GM19043 (cell line): Measurements from ENCODE around the gene TGFBR3.

Experiments used
- ATAC-seq: cut with Tn5 transposase; IDR thresholded peaks from one replicate; pipeline ENCODE4 v1.9.1; 2021; ENCODE audit warnings: low read depth; ENCODE audit not compliant: unreplicated experiment

TGFBR3 gene

DNA sequence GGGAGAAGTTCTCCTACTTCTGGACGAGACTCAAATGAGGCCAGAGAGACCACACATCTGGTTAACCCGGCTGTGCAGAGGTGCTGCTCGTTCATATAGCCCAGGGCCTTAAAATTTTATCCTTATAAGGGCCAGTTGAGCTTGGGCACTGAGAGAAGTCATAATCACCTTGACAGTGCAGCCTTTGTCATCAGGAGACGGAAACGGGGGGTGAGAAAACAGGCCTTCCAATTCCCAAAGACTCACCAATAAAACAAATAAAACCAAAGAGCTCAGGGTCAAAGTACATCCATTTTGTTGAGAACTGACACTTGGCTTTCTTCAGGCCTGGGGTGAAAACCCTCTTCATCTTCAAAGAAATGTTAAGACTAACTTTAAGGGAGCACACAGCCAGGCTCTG lies 167.1 kb downstream of the TGFBR3 start:
- no peak for ATAC-seq

DNA sequence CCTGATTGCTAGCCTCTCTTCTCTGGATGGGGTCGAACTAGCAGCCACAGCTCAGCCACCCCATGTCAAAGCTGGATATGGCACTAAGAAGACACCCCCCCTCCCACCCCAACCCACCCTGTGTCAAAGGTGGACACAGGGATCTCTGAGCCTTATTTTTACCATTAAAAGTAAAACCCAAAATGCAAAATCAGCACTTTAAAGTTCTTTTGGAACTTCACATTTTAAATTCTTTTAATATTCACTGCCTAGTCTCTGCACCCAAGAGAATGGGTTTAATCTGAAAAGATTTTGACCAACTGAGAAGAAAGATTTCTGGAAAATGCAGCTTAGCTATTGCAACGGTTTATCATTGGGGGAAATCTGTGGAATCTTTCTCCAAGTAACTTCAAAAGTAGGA lies 167.6 kb downstream of the TGFBR3 start:
- ATAC-seq: no peak

DNA sequence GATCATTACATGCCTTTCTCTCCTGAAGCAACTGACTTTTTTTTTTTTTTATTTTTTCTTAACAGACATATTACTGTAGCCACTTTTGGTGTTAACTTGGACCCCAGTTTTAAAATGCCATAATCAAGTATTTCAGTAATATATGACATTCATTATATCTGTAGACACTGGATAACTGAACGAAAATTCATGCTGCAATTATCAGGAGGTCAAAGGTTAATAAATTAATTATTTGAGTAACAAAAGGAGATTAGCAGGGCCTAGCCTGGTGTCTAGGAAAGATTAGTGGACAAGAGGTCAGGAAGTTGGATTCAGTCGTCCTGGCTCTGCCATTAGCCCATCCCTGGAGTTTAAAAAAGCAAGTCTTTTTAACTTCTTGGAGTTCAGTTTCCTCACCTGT lies 168.1 kb downstream of the TGFBR3 start:
- no peak for ATAC-seq

DNA sequence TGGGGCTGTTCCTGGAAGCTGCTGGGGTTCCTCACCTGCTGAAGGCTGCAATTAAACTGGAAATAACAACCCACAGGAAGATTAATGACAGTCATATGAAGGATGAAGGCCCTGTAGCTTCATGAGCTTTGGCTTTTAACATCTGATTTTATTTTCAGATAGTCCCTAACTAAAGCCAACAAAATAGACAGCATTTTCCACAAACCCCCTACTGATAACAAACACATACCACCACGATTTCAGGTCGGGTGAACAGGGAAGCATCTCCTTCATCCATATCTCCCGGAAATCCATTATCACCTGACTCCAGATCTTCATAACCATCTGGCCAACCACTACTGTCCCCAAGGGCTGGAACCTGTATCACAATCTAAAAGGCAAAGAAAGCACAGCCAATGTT lies 169.6 kb downstream of the TGFBR3 start:
- no peak for ATAC-seq

DNA sequence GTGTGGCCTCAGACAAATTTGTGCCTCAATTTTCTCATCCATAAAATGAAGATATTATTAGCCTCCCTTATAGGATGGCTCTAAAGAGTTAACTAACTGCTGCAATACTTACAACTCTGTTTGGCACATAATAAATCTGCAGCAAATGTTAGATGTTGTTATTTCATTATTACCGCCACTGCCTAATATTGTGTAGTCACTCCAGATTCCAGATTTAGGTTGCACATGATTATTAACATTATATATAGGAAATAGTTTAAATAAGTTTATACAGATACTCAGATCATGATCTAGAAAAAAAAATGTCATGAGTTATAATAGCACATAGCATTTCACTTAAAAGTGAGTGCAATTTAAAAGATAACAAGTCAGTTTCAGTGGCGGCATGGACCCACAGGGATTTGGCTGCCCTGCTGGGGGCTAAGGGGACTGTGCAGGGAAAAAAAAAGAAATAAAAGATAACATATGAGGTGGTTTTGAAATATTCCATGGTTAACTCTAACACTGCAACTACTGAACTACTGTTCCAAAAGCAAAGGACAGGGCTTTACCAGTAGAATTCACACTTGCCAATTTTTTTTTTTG lies 170.4 kb downstream of the TGFBR3 start:
- no peak for ATAC-seq

DNA sequence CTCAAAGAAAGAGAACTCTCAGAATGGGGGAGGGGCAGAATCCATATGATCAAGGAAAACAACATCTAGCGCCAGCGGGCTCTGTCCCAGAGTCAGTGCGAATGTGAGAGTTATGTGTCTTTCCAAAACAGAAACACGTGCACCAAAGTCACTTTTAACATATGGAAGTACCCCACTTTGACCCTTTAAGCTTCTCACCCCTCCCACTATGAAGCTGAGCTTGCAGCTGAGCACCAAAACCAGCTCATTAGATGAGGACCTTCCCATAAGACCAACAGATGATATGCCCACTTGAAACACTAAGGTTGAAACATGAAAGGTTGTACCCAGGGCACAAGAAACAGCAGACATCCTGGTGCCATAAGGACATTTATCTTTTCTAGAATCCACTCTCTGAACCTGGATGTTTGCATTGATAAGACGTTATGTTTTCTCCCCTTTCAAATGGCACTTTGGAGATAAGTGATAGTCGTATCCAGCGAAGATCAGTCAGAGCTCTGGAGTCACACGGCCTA lies 171.0 kb downstream of the TGFBR3 start:
- no peak for ATAC-seq

DNA sequence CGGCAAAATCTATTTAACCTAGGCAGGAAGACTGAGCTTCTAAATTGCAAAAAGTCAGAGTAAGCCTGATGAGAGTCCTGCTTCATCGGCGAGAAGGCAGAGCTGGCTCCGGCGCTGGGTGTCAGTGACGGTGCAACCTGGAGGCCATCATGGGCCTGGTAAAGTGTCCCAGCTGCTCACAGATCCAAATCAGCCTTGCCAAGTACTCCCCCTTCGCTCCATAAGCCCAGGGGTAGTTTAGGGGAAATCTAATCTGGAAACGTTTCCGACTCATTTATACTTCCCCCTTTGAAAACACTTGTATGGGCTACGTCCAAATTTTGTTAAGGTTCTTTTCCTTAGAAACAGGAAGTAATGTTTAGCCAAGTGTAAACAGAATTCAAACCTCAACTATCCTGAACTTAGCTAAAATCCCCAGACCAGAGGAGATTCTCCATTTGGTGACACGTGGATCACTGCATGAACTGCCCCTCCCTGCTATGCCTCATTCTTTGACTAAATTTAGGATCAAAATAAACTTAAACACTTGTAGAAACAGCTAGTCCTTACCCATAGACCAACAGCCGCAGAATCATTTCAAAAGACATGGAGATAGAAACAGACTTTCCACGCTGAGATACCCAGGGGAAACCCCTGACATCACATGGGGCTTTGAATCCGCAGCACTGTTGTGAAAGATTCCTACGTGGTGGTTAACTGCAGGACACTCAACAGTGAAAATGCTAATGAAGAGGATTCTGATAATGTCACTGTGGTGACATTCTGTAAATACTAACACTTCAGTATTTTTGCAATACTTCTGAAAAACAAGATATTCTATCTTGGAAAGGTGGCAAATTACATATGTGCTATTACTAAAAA lies 172.7 kb downstream of the TGFBR3 start:
- ATAC-seq: no peak

DNA sequence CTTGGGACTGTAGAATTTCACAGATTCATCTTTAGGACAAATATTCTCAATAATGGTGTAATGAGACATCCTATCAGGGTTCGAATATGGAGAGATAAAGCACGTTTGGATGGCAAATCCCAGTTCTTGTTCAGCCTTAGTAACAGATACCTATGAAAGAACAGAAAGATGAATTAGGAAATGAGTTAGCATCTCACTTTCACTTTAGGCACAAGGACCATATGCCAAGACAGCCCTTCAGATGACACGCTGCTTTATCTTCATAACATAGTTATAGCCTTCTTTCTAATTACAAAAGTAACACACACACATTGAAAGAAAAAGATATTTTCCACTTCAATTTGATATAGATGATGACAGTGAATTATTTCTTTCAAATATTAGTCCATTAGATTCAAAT lies 173.6 kb downstream of the TGFBR3 start:
- ATAC-seq: no peak

DNA sequence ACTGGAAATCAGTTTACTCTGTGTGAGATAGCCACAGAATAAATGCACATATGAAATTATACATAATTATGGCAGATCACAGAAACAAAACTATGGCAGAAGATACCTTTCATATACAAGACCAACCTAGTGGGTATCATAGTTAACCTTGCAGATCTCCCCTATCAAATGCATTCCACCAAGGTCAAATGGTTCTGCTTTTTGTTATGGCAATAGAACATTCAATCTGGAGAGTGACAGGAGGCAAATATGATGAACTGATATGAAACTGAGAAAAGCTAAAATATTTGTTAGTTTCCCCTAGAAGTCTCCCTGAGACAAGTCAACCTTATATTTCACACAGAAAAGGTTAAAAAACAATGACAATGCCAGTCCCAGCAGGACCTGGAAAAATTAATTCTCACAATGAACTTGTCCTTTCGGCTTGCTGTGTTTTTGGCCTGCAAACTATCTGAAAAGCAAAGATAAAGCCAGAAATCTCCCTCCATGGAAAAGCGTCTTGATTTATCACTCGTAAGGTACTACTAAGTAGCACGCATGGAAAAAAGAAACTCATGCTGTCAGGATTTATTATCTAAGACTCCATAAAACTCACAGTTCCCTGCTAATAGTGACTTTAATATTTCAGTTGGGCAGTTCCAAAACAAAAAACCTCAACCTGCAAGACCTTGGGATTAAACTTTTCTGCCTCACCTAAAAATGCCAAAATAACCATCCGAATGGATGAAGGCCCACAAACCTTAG lies 174.3 kb downstream of the TGFBR3 start:
- no peak for ATAC-seq

DNA sequence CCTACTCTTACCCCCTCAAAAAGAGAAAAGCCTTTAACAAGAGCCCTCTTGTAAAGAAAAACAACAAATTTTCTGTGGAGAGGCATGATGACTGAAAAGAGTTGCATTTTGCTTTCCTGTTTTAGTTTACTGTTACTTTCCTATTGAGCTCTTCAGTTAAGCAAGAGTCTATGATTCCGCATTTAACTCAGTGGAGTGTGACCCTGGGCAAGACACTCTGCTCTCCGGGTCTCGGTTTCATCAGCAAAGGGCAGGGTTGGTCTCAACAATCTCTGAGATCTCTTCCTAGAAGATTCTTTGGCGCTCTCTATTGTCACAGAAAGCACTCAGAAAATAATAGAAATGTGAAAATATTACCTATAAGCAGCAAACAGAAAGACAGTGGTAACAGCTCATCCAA lies 175.7 kb downstream of the TGFBR3 start:
- ATAC-seq: no peak

DNA sequence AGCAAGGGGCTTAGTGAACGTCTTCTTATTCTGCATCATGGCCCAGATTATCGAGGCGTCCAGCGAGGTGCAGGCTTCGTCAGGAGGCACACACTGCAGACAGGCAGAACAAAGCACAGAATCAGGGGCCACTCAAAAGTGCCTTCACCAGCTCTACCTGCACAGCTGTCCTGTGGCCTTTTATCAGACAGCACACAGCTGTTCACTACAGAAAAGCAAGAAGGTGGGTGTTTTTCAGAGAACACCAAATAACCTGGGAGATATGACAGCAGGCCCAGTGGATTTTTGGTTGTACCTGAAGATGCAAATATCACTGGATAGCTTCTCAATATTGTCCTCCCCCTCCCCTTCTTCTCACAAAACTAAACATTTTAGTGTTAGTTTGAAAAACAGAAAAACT lies 177.3 kb downstream of the TGFBR3 start:
- ATAC-seq: no peak

DNA sequence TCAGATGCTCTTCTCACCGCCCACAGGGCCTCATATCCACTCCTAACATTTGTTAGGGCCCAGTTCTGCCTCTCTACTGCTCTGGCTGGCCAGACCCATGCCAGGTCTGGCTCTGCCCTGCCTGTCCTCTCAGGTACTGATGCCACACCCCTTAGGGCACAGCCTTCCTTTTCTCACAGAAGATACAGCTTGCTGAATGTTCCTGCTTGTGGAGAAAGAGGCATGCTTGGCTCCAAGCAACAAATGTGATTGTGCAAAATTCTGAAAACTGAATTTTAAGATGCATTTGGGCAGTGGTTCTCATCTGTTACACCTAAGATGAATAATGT lies 178.1 kb downstream of the TGFBR3 start:
- ATAC-seq: no peak

DNA sequence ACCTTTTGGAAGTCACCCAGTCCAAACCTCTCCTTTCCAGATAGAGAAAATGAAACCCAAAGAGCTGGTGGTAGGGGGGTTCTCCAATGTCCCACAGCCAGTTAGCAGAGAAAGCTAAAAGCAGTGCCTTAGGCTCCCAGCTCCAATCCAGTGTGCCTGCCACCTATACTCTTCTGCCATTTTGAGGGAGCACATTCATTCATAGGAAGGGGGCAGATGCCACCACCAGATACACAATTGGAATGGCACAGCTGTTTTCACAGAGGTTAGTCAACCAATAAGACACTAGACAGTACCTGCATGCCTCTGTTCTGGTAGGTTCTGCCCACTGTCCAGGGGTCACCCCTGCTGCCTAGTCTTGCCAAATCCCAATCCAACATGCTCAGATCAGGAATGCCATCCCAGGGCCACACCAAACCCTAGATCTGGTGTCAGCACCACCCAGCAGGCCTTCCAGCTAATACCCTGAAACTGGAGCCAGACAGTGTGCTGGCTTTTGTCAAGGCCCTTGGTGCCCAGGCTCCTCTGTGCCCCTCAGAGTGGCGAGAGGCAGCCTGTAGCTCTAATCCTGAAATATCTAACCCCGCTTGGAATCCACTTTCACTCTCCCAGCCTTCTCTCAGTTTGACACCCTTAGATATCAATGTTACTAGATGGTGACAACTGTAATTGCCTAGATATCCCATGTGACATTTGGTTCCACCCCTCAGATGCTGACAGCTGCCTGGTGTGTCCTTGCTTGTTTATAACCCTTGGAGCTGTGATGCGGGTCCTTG lies 178.6 kb downstream of the TGFBR3 start:
- ATAC-seq: no peak

DNA sequence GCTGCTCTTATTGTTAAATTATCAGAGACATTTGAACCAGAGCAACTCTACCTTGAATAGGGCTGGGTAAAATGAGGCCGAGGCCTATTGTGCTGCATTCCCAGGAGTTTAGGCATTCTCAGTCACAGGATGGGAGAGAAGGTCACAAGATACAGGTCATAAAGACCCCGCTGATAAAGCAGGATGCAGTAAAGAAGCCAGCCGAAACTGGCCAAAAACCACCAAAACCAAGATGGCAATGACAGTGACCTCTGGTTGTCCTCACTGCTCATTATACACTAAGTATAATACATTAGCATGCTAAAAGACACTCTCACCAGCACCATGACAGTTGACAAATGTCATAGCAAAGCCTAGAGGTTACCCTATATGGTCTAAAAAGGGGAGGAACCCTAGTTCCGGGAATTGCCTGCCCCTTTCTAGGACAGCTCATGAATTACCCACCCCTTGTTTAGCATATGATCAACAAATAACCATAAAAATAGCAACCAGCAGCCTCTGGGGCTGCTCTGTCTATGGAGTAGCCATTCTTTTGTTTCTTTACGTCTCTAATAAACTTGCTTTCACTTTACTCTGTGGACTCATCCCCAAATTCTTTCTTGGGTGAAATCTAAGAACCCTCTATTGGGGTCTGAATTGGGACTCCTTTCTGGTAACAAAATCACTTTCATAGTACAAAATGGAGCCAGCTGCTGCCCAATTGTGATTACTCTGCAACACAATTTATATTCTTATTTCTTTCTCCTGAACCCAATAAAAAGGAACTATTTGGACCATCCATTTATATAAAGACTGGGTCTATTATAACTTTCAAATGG lies 179.6 kb downstream of the TGFBR3 start:
- no peak for ATAC-seq

DNA sequence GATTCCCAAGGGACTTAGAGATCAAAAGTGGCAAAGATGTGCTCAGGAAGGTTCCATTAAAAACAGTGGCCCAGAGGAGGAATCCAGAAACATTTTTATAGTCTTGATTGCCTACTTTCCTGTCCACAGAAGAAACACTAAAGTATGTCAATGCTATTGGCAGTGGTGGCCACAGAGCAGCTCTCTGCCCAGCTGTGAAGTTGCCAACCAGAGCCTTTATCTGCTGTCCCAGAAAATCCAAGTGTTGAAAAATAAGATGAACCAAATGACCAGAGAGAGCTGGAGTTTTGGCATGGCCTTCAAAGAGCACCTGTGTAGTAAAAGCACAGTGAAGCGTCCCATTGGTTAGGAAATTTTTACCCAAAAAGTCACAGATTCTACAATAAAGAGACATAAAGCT lies 181.2 kb downstream of the TGFBR3 start:
- no peak for ATAC-seq

DNA sequence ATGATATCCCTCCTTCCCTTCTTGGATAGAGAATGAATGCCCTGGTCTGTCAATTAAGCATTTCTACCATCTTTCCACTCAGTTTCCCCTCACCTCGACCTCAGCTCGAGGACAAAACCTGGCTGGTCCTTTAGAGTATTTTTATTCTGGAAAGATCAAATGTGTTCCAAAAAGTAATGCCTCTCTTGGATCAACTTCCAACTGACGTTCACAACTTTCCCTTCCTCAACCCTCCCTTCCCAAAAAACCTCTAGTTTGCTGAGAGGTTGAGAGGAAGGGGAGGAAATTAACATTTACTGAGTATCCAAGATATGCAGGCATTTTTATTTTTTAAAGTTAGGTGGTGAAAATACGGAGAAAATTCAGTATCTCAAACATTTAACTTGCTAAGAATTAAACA lies 182.9 kb downstream of the TGFBR3 start:
- ATAC-seq: no peak

DNA sequence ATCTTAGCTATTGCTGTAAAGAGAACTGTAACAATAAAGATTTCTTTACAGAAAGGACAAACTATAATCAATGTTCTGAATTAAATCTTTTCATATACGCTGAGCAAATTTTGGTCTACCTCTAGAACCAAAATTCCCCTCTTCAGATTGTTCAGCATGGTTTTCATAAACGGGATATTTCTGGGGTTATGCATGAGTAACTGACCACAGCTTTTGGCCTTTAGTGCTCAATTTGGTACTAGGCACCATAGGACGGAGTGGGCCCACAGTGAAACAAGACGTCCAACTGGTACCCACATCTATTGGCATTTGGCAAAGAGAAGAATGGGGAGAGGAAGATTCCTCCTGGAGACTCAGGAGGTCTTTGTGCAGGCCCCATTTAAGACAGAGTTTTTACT lies 184.5 kb downstream of the TGFBR3 start:
- no peak for ATAC-seq

DNA sequence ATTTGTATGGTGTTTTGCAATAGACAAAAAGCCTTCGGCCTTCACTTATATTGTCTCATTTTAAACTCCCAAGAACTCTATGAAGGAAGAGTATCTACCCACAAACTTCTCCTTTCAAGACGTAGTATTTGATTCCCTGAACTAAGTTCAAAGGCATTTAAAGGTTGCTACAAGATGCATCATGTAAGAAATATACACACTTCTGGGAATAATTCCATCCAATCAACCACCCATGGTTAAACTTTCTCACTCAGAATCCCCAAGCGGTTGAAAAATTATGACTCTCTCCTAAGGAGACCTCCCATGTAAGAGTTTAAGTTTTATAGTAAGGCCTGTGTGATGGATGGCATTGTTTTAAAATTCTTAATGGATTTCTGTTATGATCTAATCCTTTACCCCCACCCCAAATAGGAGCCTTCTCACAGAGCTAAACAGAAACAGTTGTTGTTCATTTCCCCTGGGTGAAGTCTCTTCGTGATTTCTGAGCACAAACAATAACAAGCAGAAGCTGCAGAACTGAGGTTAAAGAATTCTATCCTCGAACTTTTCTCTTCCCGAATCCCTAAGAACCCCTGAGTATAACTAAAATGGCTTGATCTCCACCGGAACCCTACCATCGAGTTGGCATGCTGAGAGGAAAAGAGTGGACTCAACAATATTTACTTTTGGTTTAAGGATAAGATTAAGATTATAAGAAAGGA lies 185.0 kb downstream of the TGFBR3 start:
- no peak for ATAC-seq

DNA sequence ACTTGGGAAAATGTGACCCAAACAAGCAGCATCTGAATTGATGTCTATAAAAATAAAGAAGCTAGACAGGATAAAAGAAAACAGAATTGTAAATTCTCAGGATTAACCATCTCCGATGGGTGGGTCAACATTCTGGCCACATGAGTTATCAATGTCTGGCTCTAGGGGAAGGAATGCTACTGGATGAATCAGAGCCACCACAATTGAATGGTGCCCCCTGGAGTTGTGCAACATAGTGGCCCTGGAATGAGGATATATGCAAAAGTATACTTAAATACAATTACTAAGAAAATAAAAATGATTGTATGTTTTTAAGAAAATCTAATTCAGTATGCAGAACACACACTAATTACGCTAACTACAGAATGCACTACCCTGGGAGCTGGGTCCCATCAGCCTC lies 185.6 kb downstream of the TGFBR3 start:
- ATAC-seq: no peak
